H1 (cell line): Measurements from ENCODE around the gene RFT1. TPM values are rescaled to one million over a fixed set of nuclear protein-coding genes. Genes with fewer than 3 reads are reported as not detected.

Experiments used
- CTCF ChIA-PET: fragments of 300-600 bp; sonication (Branson Sonifier 250); formaldehyde crosslinking; loops from one replicate; lab custom pipeline; 2021; ENCODE audit not compliant: partially characterized antibody; lab: Charles Lee
- POLR2A ChIA-PET: fragments of 300-600 bp; sonication (Branson Sonifier 250); formaldehyde crosslinking; loops from one replicate; lab custom pipeline; 2021; ENCODE audit warnings: inconsistent platforms; ENCODE audit not compliant: partially characterized antibody; lab: Charles Lee
- DNase-seq, 2 experiments: peaks; one replicate each; pipeline versions ENCODE4 v3.0.0 to v3.0.0-alpha.2; 2010 to 2022; ENCODE audit warnings: low spot score in 2 of 2, low read depth in 1 of 2, mixed read lengths in 1 of 2
- FAIRE-seq: peaks from 2 replicates; lab custom pipeline; 2011; peaks lifted over from hg19 to GRCh38; lab: Jason Lieb, UNC
- H2AFZ ChIP-seq: 2 replicates; pipeline ENCODE4 v1.8.1; 2012; ENCODE audit warnings: low read length, inconsistent platforms
- H2AK5ac ChIP-seq: 2 replicates; pipeline ENCODE4 v1.6.1; 2013; ENCODE audit warnings: low read depth, low read length
- H2BK120ac ChIP-seq: replicated peaks from 2 replicates; pipeline ENCODE3; 2013; ENCODE audit warnings: low read depth, low read length, inconsistent platforms
- H2BK12ac ChIP-seq: 2 replicates; pipeline ENCODE4 v1.6.1; 2013; ENCODE audit warnings: low read depth, low read length
- H2BK15ac ChIP-seq: 2 replicates; pipeline ENCODE4 v1.6.1; 2013; ENCODE audit warnings: low read length
- H2BK20ac ChIP-seq: 2 replicates; pipeline ENCODE4 v1.6.1; 2013; ENCODE audit warnings: low read length
- H2BK5ac ChIP-seq: 2 replicates; pipeline ENCODE4 v1.6.1; 2013; ENCODE audit warnings: low read depth, low read length
- H3K14ac ChIP-seq: 2 replicates; pipeline ENCODE4 v1.6.1; 2013; ENCODE audit warnings: inconsistent platforms; ENCODE audit not compliant: insufficient read length
- H3K18ac ChIP-seq: 2 replicates; pipeline ENCODE4 v1.6.1; 2013; ENCODE audit warnings: low read length; ENCODE audit errors: extremely low read depth
- H3K23ac ChIP-seq: 2 replicates; pipeline ENCODE4 v1.6.1; 2013; ENCODE audit warnings: inconsistent platforms; ENCODE audit not compliant: insufficient read length
- H3K23me2 ChIP-seq: 2 replicates; pipeline ENCODE4 v1.6.1; 2013; ENCODE audit warnings: low read depth, low read length
- H3K27ac ChIP-seq: 2 replicates; pipeline ENCODE4 v1.6.1; 2011; ENCODE audit warnings: low read depth, low read length, inconsistent platforms
- H3K27me3 ChIP-seq, 4 experiments: replicated peaks in 1 of 4; 1 replicate in 1 of 4; 2 replicates in 3 of 4; pipeline versions ENCODE4 v1.6.1 to v1.8.1; 2011 to 2013; ENCODE audit warnings: low read length in 3 of 4, mild to moderate bottlenecking in 3 of 4, inconsistent platforms in 2 of 4, mixed read lengths in 2 of 4, moderate library complexity in 1 of 4; ENCODE audit not compliant: control insufficient read depth in 3 of 4, insufficient read depth in 3 of 4; ENCODE audit errors: extremely low read depth in 1 of 4
- H3K36me3 ChIP-seq, 4 experiments: 2 replicates each; pipeline versions ENCODE4 v1.6.1 to v1.8.1; 2011 to 2013; ENCODE audit warnings: mild to moderate bottlenecking in 4 of 4, low read length in 3 of 4, moderate library complexity in 2 of 4, control low read depth in 1 of 4, inconsistent platforms in 1 of 4; ENCODE audit not compliant: insufficient read depth in 4 of 4, control insufficient read depth in 2 of 4
- H3K4ac ChIP-seq: replicated peaks from 2 replicates; pipeline ENCODE3; 2013; ENCODE audit warnings: low read length, low read depth, mixed read lengths, inconsistent platforms; ENCODE audit not compliant: insufficient read length
- H3K4me1 ChIP-seq, 4 experiments: replicated peaks in 1 of 4; 1 replicate in 1 of 4; 2 replicates in 3 of 4; pipeline versions ENCODE4 v1.6.1 to v1.8.1; 2011 to 2013; ENCODE audit warnings: low read length in 3 of 4, inconsistent platforms in 2 of 4, mixed read lengths in 1 of 4; ENCODE audit not compliant: insufficient read depth in 4 of 4, control insufficient read depth in 3 of 4
- H3K4me2 ChIP-seq, 2 experiments: 2 replicates each; pipeline versions ENCODE4 v1.6.1 to v1.8.1; 2011 to 2013; ENCODE audit warnings: low read depth in 2 of 2, low read length in 2 of 2, control low read depth in 1 of 2, inconsistent platforms in 1 of 2, mild to moderate bottlenecking in 1 of 2; ENCODE audit not compliant: insufficient read depth in 1 of 2
- H3K4me3 ChIP-seq, 4 experiments: fragments of 200-600, 300-600 bp in 1 of 4; sonication (generic), shearing (Covaris generic), sonication (Bioruptor Twin) in 1 of 4; 2 replicates each; pipeline versions ENCODE4 v1.5.1 to v1.8.1; 2011 to 2016; ENCODE audit warnings: low read length in 4 of 4, low read depth in 3 of 4, control low read depth in 2 of 4, inconsistent platforms in 2 of 4, mild to moderate bottlenecking in 2 of 4, mixed read lengths in 1 of 4, moderate library complexity in 1 of 4; ENCODE audit not compliant: insufficient read depth in 2 of 4; ENCODE audit errors: extremely low read depth in 1 of 4
- H3K56ac ChIP-seq: replicated peaks from 2 replicates; pipeline ENCODE3; 2013; ENCODE audit warnings: low read depth, mild to moderate bottlenecking, mixed read lengths, low read length, inconsistent platforms; ENCODE audit not compliant: insufficient read length
- H3K79me1 ChIP-seq: 2 replicates; pipeline ENCODE4 v1.6.1; 2013; ENCODE audit warnings: low read depth, low read length, control low read depth
- H3K79me2 ChIP-seq, 2 experiments: 2 replicates each; pipeline versions ENCODE4 v1.6.1 to v1.8.1; 2012 to 2013; ENCODE audit warnings: low read length in 2 of 2, mild to moderate bottlenecking in 2 of 2, inconsistent platforms in 1 of 2; ENCODE audit not compliant: insufficient read depth in 2 of 2, control insufficient read depth in 1 of 2
- H3K9ac ChIP-seq, 4 experiments: replicated peaks in 1 of 4; 1 replicate in 1 of 4; 2 replicates in 3 of 4; pipeline versions ENCODE4 v1.6.1 to v1.8.1; 2011 to 2013; ENCODE audit warnings: low read depth in 3 of 4, low read length in 3 of 4, control low read depth in 2 of 4, mild to moderate bottlenecking in 2 of 4, moderate library complexity in 2 of 4, inconsistent platforms in 1 of 4; ENCODE audit errors: extremely low read depth in 1 of 4
- H3K9me3 ChIP-seq, 2 experiments: 2 replicates each; pipeline versions ENCODE4 v1.6.1 to v1.8.1; 2012 to 2013; ENCODE audit warnings: mild to moderate bottlenecking in 2 of 2, moderate library complexity in 2 of 2, control low read depth in 1 of 2, inconsistent platforms in 1 of 2, low read depth in 1 of 2, low read length in 1 of 2, mixed read lengths in 1 of 2; ENCODE audit not compliant: insufficient read depth in 2 of 2
- H4K20me1 ChIP-seq, 2 experiments: replicated peaks in 1 of 2; 2 replicates each; pipeline versions ENCODE3 to v1.8.1; 2011 to 2013; ENCODE audit warnings: inconsistent platforms in 2 of 2, low read length in 2 of 2, mild to moderate bottlenecking in 1 of 2; ENCODE audit not compliant: insufficient read depth in 2 of 2, control insufficient read depth in 1 of 2
- H4K5ac ChIP-seq: 2 replicates; pipeline ENCODE4 v1.6.1; 2013; ENCODE audit warnings: low read length, low read depth, mixed read lengths, inconsistent platforms; ENCODE audit not compliant: insufficient read length
- H4K8ac ChIP-seq: 2 replicates; pipeline ENCODE4 v1.8.0; 2013; ENCODE audit warnings: mild to moderate bottlenecking, moderate library complexity, low read length, inconsistent platforms; ENCODE audit not compliant: insufficient read depth; ENCODE audit errors: extremely low read depth
- H4K91ac ChIP-seq: replicated peaks from 2 replicates; pipeline ENCODE3; 2013; ENCODE audit warnings: low read length, mixed read lengths, inconsistent platforms; ENCODE audit not compliant: insufficient read length
- ATF3 ChIP-seq: IDR thresholded peaks from 2 replicates; pipeline ENCODE4 v1.6.1; 2011; ENCODE audit warnings: low read depth, mild to moderate bottlenecking, low read length; ENCODE audit not compliant: insufficient read depth
- BCL11A ChIP-seq, 2 experiments: IDR thresholded peaks; one replicate each; pipeline ENCODE4 v1.6.1; 2011; ENCODE audit warnings: low read depth in 2 of 2, low read length in 2 of 2, mild to moderate bottlenecking in 2 of 2
- CEBPB ChIP-seq: IDR thresholded peaks from 2 replicates; pipeline ENCODE4 v1.6.1; 2012; ENCODE audit warnings: low read depth, low read length
- KDM1A ChIP-seq: fragments of 200-600, 300-600 bp; sonication (generic); IDR thresholded peaks from 2 replicates; pipeline ENCODE4 v1.7.1; 2016; ENCODE audit warnings: mild to moderate bottlenecking, low read length, borderline replicate concordance
- KDM4A ChIP-seq: IDR thresholded peaks from one replicate; pipeline ENCODE4 v1.7.1; 2012; ENCODE audit warnings: low read depth, mild to moderate bottlenecking, moderate library complexity, low read length, inconsistent platforms; ENCODE audit not compliant: severe bottlenecking
- RFX5 ChIP-seq: IDR thresholded peaks from 2 replicates; pipeline ENCODE4 v1.6.1; 2011; ENCODE audit warnings: low read depth, low read length, improper control_type of control experiment, borderline replicate concordance
- SAP30 ChIP-seq: fragments of 300-600 bp; sonication (generic); IDR thresholded peaks from 2 replicates; pipeline ENCODE4 v1.7.1; 2012; ENCODE audit warnings: low read length, moderate library complexity, mild to moderate bottlenecking, inconsistent platforms; ENCODE audit not compliant: insufficient read depth, insufficient replicate concordance
- SIX5 ChIP-seq: IDR thresholded peaks from 2 replicates; pipeline ENCODE4 v1.6.1; 2011; ENCODE audit warnings: mild to moderate bottlenecking, low read depth, low read length
- SUZ12 ChIP-seq: fragments of 200-600 bp; sonication (generic); IDR thresholded peaks from 2 replicates; pipeline ENCODE4 v1.6.1; 2012; ENCODE audit warnings: mild to moderate bottlenecking, inconsistent platforms, low read length, moderate library complexity, mixed read lengths
- WGBS, 2 experiments: shearing (Covaris generic) in 1 of 2; methylation state at CpG; one replicate each; pipeline versions ENCODE4 v1.1.6 to v1.1.7; 2013 to 2015; ENCODE audit warnings: low lambda C conversion rate in 2 of 2, mixed read lengths in 2 of 2, inconsistent platforms in 1 of 2, low coverage in 1 of 2, missing lambda C conversion rate in 1 of 2; ENCODE audit not compliant: insufficient replicate concordance in 2 of 2, insufficient coverage in 1 of 2, insufficient read length in 1 of 2; ENCODE audit errors: extremely low coverage in 1 of 2, missing lambda C conversion rate in 1 of 2; 5-methylcytosine and 5-hydroxymethylcytosine counted together
- polyA plus RNA-seq, 7 experiments: library from polyadenylated mRNA; depleted of rRNA in 3 of 7; stranded (reverse) in 5 of 7; unstranded in 2 of 7; fragments of >200 nt in 5 of 7; fragments of 200-250 nt in 2 of 7; gene quantifications; 1 replicate in 5 of 7; 2 replicates in 1 of 7; 4 replicates in 1 of 7; pipeline versions ENCODE4 v1.2.1 to v1.2.3, GENCODE V29; 2011 to 2013; ENCODE audit warnings: missing spikeins in 2 of 7, mixed read lengths in 2 of 7
- total RNA-seq: library from RNA; stranded (reverse); fragmentation: NEBNext Ultra II Directional; extraction: Animal tissue kit (Norgen Biotek cat#: 25700); gene quantifications from 2 replicates; pipeline ENCODE4 v1.2.1, GENCODE V29; 2021

The RFT1 gene
- total and polyA plus RNA-seq, 2 of the 8 experiments (the other 6 are each of a cell fraction or from before 2014, with no cell fraction given), result 27.7 to 42.4 TPM

- no peak overlapping the region for H4K8ac ChIP-seq
- no peak overlapping the region for H3K14ac ChIP-seq
- H3K36me3 ChIP-seq, result peaks cover 8 to 72% (median 46%) of the 10 kb centered on the region in 4 experiments
- no peak overlapping the region for H4K5ac ChIP-seq
- H3K4me1 ChIP-seq, result no peaks in the 10 kb centered on the region
- FAIRE-seq (no peak), DNase-seq (no peak)
- POLR2A ChIA-PET, result interaction anchor here (1.0 kb wide), 1 partner anchor 12 kb away, joined by 4 read pairs; no protein-coding TSS in a partner anchor
- H3K9me3 ChIP-seq, result no peaks in the 10 kb centered on the region
- no peak overlapping the region for H2AFZ ChIP-seq
- H2BK5ac ChIP-seq, result no peak overlapping the region
- CTCF ChIA-PET, result interaction anchor here (0.6 to 7.3 kb wide), 7 partner anchors 8 to 102 kb away, joined by 3 to 122 read pairs (median 3); no protein-coding TSS in a partner anchor
- TF ChIP-seq BCL11A (IDR thresholded peaks at IDR 0.05; ENCODE audit: low read depth in 2 of 2, low read length in 2 of 2) (no peak), RFX5 (no peak), KDM4A (no peak), SUZ12 (no peak), SAP30 (no peak), CEBPB (no peak), ATF3 (no peak), KDM1A (no peak), SIX5 (no peak)
- 84% methylated on average over 5 of the region's 5 CpGs; no CpG with 5 or more reads in 1 of the 2 experiments for WGBS, 2 experiments
- peaks cover 2 to 3% of the 10 kb centered on the region in 2 experiments for H4K20me1 ChIP-seq
- no peak overlapping the region for H3K4me2 ChIP-seq
- H3K27ac ChIP-seq, result no peak overlapping the region
- H3K18ac ChIP-seq, result no peak overlapping the region
- H3K9ac ChIP-seq, result no peak overlapping the region
- H2BK12ac ChIP-seq, result no peak overlapping the region
- no peak overlapping the region for H3K4me3 ChIP-seq
- no peak overlapping the region for H3K4ac ChIP-seq
- H2AK5ac ChIP-seq, result no peak overlapping the region
- no peaks in the 10 kb centered on the region for H3K79me2 ChIP-seq
- no peak overlapping the region for H2BK20ac ChIP-seq
- H3K56ac ChIP-seq, result no peak overlapping the region
- H3K27me3 ChIP-seq, result no peaks in the 10 kb centered on the region
- no peak overlapping the region for H2BK15ac ChIP-seq
- H3K23me2 ChIP-seq, result no peaks in the 10 kb centered on the region; the same call in 1 of the 2 replicates
- no peak overlapping the region for H4K91ac ChIP-seq
- H3K79me1 ChIP-seq, result no peaks in the 10 kb centered on the region
- H3K23ac ChIP-seq, result no peak overlapping the region
- no peak overlapping the region for H2BK120ac ChIP-seq
Measured at GRCh38 chr3:53120336-53120735, 9.9 kb downstream of the RFT1 start.
